AG20443 (cell line): ENCODE measurements around the gene MMEL1.

Experiments
- DNase-seq: peaks from one replicate; pipeline ENCODE4 v3.0.0; 2012; ENCODE audit warnings: low spot score, mixed read lengths

MMEL1 gene

GRCh38 chr1:2604844-2605508, 27.8 kb downstream of the MMEL1 start:
- no peak for DNase-seq

- no peak for DNase-seq
These were observed 28.5 kb downstream of the MMEL1 start for GRCh38 chr1:2604156-2604843.

- no peak for DNase-seq
These were observed 29.2 kb downstream of the MMEL1 start for GRCh38 chr1:2603521-2604155.

- no peak for DNase-seq
These were observed 29.8 kb downstream of the MMEL1 start for GRCh38 chr1:2602866-2603520.

GRCh38 chr1:2602311-2602835, 30.4 kb downstream of the MMEL1 start:
- DNase-seq = no peak

- DNase-seq = no peak
These were observed 31.0 kb downstream of the MMEL1 start for GRCh38 chr1:2601721-2602303.

GRCh38 chr1:2598329-2598931, 34.4 kb downstream of the MMEL1 start:
- DNase-seq = no peak

- DNase-seq = no peak
These were observed 35.1 kb downstream of the MMEL1 start for GRCh38 chr1:2597441-2598328.

- DNase-seq = no peak
These were observed 36.1 kb downstream of the MMEL1 start for GRCh38 chr1:2596530-2597333.

- no peak for DNase-seq
These were observed 36.8 kb downstream of the MMEL1 start for GRCh38 chr1:2595812-2596529.

GRCh38 chr1:2595261-2595811, 37.5 kb downstream of the MMEL1 start:
- no peak for DNase-seq

GRCh38 chr1:2594641-2595131, 38.1 kb downstream of the MMEL1 start:
- DNase-seq = no peak

GRCh38 chr1:2594001-2594640, 38.7 kb downstream of the MMEL1 start:
- DNase-seq = no peak

- no peak for DNase-seq
These were observed 39.5 kb downstream of the MMEL1 start for GRCh38 chr1:2593251-2593878.

GRCh38 chr1:2592672-2593071, 40.1 kb downstream of the MMEL1 start:
- no peak for DNase-seq

GRCh38 chr1:2591581-2592261, 41.1 kb downstream of the MMEL1 start:
- no peak for DNase-seq

- DNase-seq = no peak
These were observed 41.6 kb downstream of the MMEL1 start for GRCh38 chr1:2591233-2591580.
